HG03575 (cell line): ENCODE measurements around the gene PROSER2.
"Not testable (repeated sequence)": the region's sequence is repeated elsewhere in the genome, so short reads cannot be mapped to it uniquely, and the experiment has no call there.

Experiments used
- ATAC-seq: cut with Tn5 transposase; IDR thresholded peaks from one replicate; pipeline ENCODE4 v1.9.1; 2021; ENCODE audit not compliant: unreplicated experiment, insufficient number of reproducible peaks, low FRiP score; ENCODE audit errors: extremely low read depth

Gene PROSER2

DNA sequence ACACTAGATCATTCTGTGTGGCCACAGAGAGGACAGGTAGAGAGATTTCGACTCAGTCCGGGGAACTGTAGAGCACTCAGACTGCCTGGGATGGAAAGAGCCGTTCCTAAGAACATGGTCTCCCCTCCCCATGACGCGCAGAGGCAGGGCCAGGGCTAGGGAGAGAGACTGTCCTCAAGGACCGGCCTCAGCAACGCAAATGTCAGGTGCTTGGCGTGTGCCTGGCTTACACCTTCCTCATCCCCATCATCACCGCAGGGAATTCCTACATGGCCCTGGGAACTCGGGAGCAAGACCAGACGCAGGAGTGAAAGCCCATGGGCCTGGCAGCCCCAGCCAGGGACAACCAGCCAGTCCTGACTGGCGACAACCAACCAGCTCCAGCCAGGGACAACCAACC is 55.6 kb downstream of the PROSER2 start:
- ATAC-seq = no peak

GRCh38 chr10:11879387-11880094 is 56.4 kb downstream of the PROSER2 start:
- no peak for ATAC-seq

- no peak for ATAC-seq
Observed at GRCh38 chr10:11880151-11881029, 57.2 kb downstream of the PROSER2 start.

GRCh38 chr10:11881030-11881476 is 57.9 kb downstream of the PROSER2 start:
- no peak for ATAC-seq

DNA sequence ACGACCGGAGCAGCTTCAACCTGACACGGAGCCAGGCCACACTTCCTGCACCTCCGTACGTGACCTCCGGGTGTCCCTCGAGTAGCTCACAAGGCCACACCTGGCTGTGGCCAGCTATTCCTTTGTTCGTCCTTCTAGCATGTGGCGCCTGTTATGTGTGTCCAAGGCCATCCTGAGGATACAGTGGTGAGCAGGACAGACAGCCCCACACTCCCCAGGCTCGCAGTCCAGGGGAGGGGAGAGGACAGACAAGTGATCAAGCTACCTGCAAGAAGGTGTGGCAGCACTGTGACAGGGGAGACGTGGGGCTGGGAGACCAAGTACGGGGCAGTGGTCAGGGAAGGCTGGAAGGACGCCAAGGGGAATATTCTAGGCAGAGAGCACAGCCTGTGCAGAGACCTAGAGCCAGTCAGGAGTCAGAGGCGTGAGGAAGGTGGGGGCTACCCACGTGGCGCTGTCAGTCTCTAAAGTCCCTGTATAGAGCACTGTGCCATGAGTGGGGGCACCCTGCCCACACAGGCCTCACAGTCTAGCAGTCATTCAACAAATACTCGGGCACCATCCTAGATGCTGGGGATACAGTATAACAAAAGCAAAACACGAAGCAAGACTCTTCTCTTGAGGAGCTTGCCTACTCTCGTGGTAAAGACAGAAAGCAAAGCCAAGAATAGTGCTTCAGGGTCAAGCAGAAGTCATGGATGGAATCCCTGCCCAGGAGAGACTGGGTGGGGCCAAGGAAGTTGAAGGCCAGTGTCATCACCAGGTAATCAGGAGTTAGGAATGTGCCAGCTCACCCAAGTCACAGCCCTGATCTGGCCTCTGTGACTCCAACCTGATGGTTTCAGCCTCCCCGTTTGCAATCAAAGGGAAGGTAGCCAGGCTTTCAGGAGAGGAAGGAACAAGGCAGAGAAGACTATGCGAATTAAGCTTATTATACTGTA is 58.6 kb downstream of the PROSER2 start:
- ATAC-seq = no peak

DNA sequence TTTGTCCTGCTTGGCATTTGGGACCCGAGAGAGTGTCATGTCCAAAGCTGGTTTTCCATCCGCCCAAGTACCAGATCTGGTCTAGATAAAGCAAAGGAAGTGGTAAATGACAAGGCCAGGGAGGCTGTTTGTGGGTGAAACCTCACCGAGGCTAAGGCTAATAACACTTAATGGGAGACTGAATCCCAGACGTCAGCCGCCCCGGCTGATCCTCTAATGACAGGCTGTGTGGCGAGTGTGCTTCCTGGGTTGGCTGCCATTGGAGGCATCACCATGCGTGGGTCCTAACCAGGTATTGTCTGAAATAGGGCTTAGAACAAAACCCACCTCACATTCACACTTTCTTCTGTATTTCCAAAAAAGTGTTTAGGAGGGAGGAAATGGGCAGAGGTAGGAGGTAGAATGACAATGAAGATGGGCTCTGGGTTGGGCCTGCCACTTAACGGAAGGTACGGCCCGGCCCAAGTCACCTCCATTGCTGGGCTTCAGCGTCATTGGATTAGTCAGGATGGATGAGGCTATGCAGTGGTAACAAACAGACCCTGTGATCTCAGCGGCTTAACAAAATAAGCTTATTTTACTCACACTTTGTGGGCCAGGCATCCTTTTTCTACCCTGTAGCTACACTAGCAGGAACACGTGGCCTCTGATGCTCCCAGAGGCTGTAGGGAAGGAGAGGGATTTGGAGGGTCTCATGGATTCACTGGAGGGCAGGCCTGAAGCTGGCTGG is 59.7 kb downstream of the PROSER2 start:
- ATAC-seq = no peak

DNA sequence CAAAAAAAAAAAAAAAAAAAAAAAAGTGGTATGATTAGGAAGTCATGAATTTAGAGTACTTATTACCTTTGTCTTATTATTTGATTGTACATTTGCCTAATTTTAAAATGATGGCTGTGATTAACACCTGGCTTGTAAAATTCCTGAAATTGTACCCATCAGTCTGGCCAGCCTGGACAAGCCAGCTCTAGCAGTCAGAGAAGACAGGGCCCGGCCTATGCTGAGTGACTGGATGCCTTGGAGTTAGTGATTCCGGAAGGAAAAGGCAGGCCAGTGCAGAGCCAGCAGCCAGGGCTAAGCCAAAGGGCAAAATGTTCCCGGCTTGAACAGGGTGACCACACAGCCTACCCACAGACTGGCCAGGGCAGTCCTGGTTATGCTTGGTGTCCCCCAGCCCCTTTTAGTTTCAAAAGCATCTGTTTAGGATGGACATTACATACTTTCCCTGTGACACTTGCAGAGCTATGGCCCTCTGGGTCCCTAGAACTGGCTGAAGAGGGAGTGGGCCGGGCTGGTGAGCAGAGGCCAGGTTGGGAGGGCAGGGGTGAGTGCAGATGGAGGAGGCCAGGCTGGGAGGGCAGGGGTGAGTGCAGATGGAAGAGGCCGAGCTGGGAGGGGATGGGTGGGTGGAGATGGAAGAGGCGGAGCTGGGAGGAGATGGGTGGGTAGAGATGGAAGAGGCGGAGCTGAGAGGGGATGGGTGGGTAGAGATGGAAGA is 61.7 kb downstream of the PROSER2 start:
- no peak for ATAC-seq

GRCh38 chr10:11885437-11886137 is 62.4 kb downstream of the PROSER2 start:
- ATAC-seq = no peak

- no peak for ATAC-seq
Observed at GRCh38 chr10:11886138-11886474, 63.0 kb downstream of the PROSER2 start.

DNA sequence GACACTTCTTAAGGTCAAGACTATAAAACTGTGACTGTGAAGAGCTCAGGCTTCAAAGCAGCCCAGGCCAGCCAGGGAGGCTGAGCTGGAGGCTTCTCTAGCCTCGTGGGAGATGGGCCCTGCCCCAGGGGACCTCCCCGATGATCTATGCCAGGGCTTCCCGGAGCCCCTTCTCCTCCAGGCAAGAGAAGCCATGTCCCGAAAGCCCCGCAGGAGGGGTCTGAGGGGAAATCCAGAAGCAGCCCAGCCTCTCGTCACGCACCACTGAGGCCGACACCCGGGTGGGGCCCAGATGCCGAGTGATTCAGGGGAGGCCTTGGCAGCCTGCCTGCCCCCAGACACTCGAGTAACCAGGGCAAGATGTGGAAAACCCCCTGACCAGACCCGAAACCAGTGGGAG is 63.7 kb downstream of the PROSER2 start:
- ATAC-seq = no peak

- ATAC-seq = no peak
Observed at GRCh38 chr10:11887381-11888227, 64.4 kb downstream of the PROSER2 start.

DNA sequence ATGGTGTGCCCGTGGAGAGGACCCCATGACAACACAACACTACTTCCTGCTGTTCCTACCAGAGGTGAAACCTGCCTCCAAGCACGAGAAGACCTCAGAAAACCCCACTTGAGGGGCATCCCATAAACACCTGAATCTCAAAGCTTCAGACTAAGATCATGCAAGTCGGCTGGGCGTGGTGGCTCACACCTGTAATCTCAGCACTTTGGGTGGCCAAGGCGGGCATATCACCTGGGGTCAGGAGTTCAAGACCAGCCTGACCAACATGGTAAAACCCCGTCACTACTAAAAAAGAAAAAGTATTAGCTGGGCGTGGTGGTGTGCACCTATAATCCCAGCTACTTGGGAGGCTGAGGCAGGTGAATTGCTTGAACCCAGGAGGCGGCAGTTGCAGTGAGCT is 66.1 kb downstream of the PROSER2 start:
- ATAC-seq = not testable (repeated sequence)

DNA sequence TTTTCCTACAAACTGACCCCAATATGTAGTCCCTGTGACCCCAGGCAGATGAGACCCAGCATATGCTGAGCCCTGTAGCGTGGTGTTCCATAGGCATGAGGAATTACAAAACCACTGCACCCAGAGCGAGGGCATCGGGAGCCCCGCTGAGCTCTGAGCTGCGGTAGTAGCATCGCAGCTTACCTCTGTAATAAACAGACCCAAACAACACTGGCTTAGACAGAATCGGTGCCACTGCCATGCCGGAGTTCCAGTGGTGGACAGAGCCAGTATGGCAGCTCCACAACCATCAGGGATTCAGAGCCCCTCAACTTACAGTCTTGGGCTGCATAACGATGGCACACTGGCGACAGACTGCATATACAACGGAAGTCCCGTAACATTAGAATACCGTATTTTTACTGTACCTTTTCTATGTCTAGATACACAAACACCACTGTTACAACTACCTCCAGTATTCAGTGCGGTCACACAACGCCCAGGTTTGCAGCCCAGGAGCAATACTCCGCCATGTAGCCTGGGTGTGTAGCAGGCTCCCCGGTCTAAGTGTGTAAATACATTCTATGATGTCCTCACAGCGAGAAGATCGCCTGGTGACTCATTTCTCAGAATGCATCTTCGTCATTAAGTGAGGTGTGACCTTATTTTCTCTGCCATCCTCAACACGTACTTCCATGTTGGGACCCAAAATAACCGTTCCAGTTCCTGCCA is 68.8 kb downstream of the PROSER2 start:
- ATAC-seq = no peak

- no peak for ATAC-seq
Observed at GRCh38 chr10:11893749-11894278, 70.7 kb downstream of the PROSER2 start.

DNA sequence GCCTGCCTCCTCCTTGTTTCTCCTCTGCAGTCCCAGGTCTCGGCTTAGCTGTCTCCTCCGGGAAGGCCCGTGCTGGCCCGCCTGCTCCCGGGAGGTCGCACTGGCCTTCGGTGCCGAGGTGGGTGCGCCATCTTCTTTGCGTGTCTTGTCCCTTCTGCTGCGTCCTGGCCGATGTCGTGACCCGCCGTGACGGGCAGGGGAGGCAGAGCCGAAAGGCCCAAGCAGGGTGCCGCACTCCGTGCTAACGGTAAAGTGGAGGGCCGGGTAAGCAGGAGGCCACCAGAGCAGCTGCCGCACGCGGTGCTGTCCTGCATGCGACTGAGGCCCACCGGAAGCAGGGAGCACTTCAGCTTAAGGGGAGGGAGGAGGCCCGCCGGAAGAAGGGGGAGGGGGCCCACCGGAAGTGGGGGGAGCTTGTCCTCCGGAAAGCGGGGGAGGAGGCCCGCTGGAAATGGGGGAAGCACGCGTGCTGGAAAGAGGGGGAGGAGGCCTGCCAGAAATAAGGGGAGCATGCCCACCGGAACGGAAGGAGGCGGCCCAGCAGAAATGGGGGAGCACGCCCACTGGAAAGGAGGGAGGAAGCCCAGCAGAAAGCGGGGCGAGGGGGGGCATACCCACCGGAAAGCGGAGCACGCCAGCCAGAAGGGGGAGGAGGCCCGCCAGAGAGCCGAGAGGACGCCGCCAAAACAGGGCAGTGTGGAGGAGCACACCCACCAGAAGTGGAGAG is 71.4 kb downstream of the PROSER2 start:
- no peak for ATAC-seq
